Gastroesophageal sphincter (tissue), 3 donors: ENCODE data around the gene CRB2.

Experiments used
- CTCF ChIP-seq, 4 experiments: fragments of 200-600 bp in 2 of 4; fragments of 450-650 bp in 2 of 4; sonication (generic) in 1 of 4; IDR thresholded peaks; one replicate each; pipeline ENCODE4 v1.5.1; 2017 to 2019; ENCODE audit warnings: antibody characterized with exemption in 4 of 4, mild to moderate bottlenecking in 2 of 4, moderate library complexity in 2 of 4
- POLR2A ChIP-seq, 2 donors: fragments of 450-650 bp; IDR thresholded peaks; one replicate each; pipeline ENCODE4 v1.6.1; 2017; ENCODE audit warnings: antibody characterized with exemption in 2 of 2, mild to moderate bottlenecking in 2 of 2, moderate library complexity in 1 of 2

GRCh38 chr9:123406691-123407216 is 50.8 kb downstream of the CRB2 start:
- no peak for TF ChIP-seq CTCF (IDR thresholded peaks at IDR 0.05)
- TF ChIP-seq POLR2A (IDR thresholded peaks at IDR 0.05): no peak
